Non-pigmented ciliary epithelial cell (primary cell): ENCODE results near the gene NUBP1.
"Not testable (repeated sequence)": the region's sequence is repeated elsewhere in the genome, so short reads cannot be mapped to it uniquely, and the experiment has no call there.

Experiments used
- DNase-seq: peaks from one replicate; pipeline ENCODE4 v3.0.0-alpha.2; 2010; ENCODE audit warnings: low read depth

NUBP1 gene

GRCh38 chr16:10743610-10744369 lies at the start of gene NUBP1:
NUBP1 (plus strand) TSS chr16:10743842; CDS start chr16:10743864, 22 bp downstream.
- peak; percentile 94 for DNase-seq

DNA sequence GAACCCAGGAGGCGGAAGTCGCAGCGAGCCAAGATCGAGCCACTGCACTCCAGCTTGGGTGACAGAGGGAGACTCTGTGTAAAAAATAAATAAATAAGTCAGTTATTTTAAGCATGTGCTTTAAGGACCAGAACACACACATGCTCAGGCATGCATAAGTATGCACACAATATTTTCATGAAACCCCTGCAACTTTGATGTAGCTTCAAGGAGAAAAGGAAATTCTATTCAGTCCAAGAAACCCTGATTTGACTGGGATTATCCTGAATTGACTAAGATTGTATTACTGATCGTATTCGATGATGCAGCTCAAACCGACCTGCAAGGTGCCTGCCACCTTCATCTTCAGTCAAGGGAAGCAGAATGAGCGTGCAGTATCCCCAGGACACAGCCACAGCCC lies 49.8 kb upstream of the NUBP1 start:
- DNase-seq = no peak

DNA sequence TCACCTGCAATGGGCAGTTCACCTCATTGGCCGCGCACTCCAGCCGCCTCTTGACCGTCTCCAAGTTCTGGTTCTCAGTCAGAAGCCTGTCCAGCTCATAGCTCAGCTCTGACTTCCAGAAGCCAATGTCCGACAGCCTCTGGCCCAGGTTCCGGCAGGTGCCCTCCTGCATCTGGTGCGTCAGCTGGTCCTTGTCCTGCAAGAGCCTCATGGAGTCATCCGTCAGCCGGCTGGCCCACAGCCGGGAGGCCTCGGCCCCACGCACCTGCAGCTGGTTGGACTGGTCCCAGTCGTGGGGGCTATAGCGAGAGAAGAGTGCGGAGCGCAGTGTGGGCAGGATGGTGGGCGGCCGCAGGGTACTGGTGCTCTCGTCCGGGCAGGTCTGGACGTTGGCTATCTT lies 49.3 kb upstream of the NUBP1 start:
- DNase-seq = no peak

GRCh38 chr16:10694830-10695229 lies 48.8 kb upstream of the NUBP1 start, which contains the start of gene TEKT5:
TEKT5 (minus strand) TSS chr16:10694930; CDS start chr16:10694873, 57 bp downstream.
- DNase-seq = no peak

DNA sequence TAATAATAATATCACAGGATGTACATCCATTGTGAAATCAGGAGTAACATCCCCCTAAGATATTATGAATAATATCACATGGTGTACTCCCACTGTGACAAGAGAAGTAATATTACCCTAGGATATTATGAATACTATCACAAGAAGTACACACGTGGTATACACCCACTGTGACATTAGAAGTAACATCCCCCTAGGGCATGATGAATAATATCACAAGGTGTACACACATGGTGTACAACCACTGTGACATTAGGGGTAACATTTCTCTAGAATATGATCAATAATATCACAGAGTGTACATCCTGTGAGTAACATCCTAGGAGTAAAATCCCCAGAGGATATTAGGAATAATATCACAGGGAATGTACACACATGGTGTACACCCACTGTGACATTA lies 43.9 kb upstream of the NUBP1 start:
- DNase-seq = no peak

GRCh38 chr16:10708969-10709368 lies 34.7 kb upstream of the NUBP1 start:
- no peak for DNase-seq

- DNase-seq = no peak
Observed at GRCh38 chr16:10728003-10728887, 15.4 kb upstream of the NUBP1 start.

- DNase-seq = no peak
Observed at GRCh38 chr16:10729104-10730048, 14.3 kb upstream of the NUBP1 start.

GRCh38 chr16:10731790-10732189 lies 11.9 kb upstream of the NUBP1 start:
- DNase-seq = no peak

- DNase-seq = no peak
Observed at GRCh38 chr16:10737068-10737625, 6.5 kb upstream of the NUBP1 start.

DNA sequence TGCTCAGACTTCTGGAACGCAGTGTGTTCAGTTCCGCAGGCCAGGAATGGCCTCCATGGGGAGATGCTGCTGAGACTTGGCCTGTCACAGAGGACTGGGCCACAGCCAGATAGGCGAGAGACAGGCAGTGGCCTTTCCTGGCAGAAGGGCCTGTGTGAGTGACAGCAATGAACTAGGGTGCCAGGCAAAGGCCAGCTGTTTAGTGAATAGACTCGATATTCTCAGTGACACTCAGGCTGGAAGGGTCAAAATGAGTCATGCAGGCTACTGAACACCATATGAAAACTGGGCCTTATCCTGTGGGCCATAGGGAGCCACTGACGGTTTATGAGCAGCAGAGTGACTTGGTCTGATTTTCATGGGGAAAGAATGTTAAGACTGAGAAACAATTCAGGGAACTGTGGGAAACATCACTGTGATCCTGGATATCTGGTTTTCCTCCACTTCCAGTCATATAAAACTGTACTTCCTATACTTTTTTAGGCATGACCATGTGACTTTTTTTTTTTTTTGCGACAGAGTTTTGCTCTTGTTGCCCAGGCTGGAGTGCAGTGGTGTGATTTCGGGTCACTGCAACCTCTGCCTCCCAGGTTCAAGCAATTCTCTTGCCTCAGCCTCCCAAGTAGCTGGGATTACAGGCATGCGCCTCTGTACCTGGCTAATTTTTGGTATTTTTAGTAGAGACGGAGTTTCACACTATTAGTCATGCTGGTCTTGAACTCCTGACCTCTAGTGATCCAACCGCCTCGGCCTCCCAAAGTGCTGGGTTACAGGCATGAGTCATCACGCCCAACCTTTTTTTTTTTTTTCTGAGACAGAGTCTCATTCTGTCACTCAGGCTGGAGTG lies 5.2 kb upstream of the NUBP1 start:
- no peak for DNase-seq

DNA sequence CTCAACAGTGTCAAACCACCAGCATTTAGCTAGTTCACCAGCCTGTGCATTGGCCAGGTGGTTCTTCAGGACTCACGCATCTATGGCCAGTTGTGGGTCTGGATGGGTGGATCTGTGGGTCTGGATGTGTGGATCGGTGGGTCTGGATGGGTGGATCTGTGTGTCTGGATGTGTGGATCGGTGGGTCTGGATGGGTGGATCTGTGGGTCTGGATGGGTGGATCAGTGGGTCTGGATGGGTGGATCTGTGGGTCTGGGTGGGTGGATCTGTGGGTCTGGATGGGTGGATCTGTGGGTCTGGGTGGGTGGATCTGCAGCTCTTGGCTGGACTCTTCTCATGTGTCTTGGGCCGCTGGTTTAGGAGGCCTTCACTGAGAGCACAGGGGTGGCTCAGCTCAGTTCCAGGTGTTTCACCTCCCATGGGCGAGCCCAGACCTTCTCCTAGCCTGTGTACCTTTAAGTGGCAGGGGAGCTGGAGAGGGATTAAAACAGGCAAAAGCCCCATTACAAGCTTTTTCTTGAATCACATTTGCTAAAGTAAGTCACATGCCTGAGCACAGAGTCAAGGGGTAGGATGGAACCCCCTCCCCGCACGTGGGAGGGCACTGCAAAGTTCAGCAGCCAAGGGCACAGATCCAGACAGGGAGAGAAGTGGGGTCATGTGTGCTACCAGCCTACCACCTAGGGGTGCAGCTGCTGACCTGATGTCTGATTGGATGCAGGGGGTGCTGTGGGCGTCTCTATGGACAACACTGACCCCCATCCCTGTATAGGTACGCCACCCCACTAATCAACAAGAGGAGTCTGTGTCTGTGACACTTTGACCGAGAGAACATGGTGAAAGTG lies 3.4 kb upstream of the NUBP1 start:
- DNase-seq = no peak

DNA sequence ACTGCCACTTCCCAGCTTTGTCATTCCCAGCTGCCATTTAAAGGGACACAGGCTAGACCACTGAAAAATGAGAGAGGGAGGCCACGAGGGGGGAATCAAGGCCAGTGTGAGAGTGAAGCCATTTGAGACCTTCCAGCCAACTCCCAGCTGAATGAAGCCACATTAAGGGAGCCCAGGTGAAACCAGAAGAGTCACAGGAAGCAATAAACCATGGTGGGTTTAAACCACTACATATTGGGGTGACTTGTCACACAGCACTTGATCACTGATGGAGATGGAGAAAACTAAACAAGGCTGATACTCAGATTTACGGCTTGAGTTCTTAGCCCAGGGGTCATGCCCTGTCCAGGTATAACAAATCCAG lies 2.8 kb upstream of the NUBP1 start:
- DNase-seq = no peak

DNA sequence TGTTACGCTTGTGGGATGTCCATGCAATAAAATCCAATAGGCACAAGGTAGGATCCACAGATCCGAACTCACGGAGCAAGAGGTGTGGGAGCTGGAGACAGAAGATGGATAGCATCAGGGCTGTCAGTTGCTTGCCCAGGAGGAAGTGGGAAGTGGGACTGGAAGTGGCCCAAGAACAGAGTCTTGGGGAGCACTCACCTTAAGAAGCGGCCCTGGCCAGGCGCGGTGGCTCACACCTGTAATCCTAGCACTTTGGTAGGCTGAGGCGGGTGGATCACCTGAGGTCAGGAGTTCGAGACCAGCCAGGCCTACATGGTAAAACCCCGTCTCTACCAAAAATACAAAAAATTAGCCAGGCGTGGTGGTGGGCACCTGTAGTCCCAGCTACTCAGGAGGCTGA lies 2.4 kb upstream of the NUBP1 start:
- not testable (repeated sequence) for DNase-seq

DNA sequence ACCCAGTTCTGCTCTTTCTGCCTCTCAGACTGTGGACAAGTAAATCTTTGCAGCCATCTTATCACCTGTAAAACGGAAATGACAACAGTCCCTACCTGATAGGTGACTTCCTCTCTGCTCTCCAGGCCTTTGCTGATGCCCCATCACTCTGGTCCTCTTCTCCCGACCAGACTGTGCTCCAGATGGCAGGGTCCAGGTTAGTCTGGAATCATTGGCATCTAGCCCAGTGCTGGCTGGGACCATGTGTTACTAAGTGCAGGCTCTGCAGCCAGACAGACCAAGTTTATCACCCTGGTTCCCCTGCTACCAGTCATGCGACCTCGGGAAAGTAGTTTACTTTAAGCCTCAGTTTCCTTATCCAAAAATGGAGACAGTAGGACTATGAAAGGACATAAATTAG lies 1.8 kb upstream of the NUBP1 start:
- no peak for DNase-seq

GRCh38 chr16:10743227-10743609 lies 424 bp upstream of the NUBP1 start:
- no peak for DNase-seq

GRCh38 chr16:10744370-10745030 lies 858 bp downstream of the NUBP1 start:
- no peak for DNase-seq

DNA sequence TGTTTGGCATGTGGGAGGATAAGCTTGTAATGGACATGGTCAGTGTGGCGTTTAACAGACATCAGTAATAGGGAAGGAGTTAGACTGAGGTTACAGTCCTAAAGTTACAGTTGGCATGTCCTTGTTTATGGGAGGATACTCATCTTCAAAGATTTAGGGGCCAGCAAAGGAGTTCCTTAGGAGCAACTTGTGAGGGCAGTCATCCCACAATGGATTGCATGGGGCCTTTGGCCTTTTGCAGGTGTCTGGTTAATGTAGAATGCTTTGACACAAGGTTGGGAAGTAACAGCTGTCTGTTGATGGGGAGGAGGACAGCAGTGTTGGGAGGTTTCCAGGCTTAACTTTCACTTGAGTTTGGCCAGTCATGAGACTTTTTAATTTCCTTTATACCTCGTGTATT lies 2.2 kb downstream of the NUBP1 start:
- no peak for DNase-seq

- no peak for DNase-seq
Observed at GRCh38 chr16:10750793-10751192, 7.2 kb downstream of the NUBP1 start.
